ENCODE data around the gene ZNF214. TPM values are rescaled to one million over a fixed set of nuclear protein-coding genes. Genes with fewer than 3 reads are reported as not detected.

ZNF214 gene
- polyA plus RNA-seq, 3 donors, result not detected

DNA sequence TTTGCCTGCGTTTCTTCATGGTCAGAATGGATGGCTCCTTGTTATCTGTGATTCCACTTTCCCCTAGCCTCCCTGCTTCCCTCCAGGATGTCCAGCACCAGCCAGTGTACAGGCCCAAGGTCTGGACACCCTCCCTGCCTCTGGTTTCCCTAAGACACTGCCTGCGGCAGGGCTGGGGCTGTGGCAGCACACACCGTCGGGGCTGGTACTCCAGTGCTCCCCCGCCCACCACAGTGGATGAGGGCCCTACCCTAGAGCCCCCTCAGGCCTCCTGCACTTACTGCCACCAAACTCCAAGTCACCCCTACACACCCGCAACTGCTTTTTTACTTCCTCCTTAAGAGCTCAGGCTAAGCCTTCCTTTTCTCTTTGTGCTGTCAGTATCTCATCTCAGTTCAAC lies 28.9 kb downstream of the ZNF214 start:
- Histone ChIP-seq H3K9ac (ENCODE audit: insufficient read depth, low read length, poor library complexity, severe bottlenecking) (no peak overlapping the region), H3K27ac (ENCODE audit: low read depth in 1 of 2, low read length in 2 of 2) (no peak overlapping the region), H3K27me3 (ENCODE audit: control insufficient read depth in 2 of 2, insufficient read depth in 2 of 2, low read length in 2 of 2) (no peaks in the 10 kb centered on the region), H3K4me2 (replicated peaks; ENCODE audit: extremely low read depth, low read length, poor library complexity, severe bottlenecking) (no peak overlapping the region), H2AFZ (ENCODE audit: insufficient read depth, low read depth, low read length, poor library complexity, severe bottlenecking) (no peak overlapping the region), H3K9me3 (replicated peaks in 1 of 2; ENCODE audit: control insufficient read depth in 1 of 2, insufficient read depth in 1 of 2, low read length in 2 of 2) (no peaks in the 10 kb centered on the region), H3K36me3 (replicated peaks in 1 of 2; ENCODE audit: control insufficient read depth in 1 of 2, insufficient read depth in 2 of 2, low read length in 2 of 2) (no peaks in the 10 kb centered on the region), H3K79me2 (ENCODE audit: insufficient read depth, low read length) (no peaks in the 10 kb centered on the region), H3K4me3 (replicated peaks in 1 of 3; ENCODE audit: low read depth in 2 of 3, low read length in 3 of 3) (no peak overlapping the region), H4K20me1 (ENCODE audit: insufficient read depth, low read length) (no peaks in the 10 kb centered on the region), H3K4me1 (ENCODE audit: control insufficient read depth in 1 of 2, insufficient read depth in 2 of 2, low read length in 2 of 2) (no peaks in the 10 kb centered on the region)
- peaks cover 0 to 4% (median 1%) of the 10 kb centered on the region in 7 donors for H3K9me3 Mint-ChIP-seq
- intact Hi-C loops (cut with micrococcal nuclease), result no loop called here
- H3K4me3 Mint-ChIP-seq, result no peak overlapping the region
- TF ChIP-seq, protein P1, sequence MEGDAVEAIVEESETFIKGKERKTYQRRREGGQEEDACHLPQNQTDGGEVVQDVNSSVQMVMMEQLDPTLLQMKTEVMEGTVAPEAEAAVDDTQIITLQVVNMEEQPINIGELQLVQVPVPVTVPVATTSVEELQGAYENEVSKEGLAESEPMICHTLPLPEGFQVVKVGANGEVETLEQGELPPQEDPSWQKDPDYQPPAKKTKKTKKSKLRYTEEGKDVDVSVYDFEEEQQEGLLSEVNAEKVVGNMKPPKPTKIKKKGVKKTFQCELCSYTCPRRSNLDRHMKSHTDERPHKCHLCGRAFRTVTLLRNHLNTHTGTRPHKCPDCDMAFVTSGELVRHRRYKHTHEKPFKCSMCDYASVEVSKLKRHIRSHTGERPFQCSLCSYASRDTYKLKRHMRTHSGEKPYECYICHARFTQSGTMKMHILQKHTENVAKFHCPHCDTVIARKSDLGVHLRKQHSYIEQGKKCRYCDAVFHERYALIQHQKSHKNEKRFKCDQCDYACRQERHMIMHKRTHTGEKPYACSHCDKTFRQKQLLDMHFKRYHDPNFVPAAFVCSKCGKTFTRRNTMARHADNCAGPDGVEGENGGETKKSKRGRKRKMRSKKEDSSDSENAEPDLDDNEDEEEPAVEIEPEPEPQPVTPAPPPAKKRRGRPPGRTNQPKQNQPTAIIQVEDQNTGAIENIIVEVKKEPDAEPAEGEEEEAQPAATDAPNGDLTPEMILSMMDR (IDR thresholded peaks at IDR 0.05), result no peak
- H3K27me3 Mint-ChIP-seq (ENCODE audit: low read depth in 3 of 3), result peaks cover 0 to 2% (median 0%) of the 10 kb centered on the region in 3 donors
- DNase-seq, result no peak
- 75% methylated on average over 5 of the region's 6 CpGs for WGBS (ENCODE audit: insufficient coverage)
- no peak overlapping the region for H3K27ac Mint-ChIP-seq
- H3K36me3 Mint-ChIP-seq, result no peaks in the 10 kb centered on the region
- H3K4me1 Mint-ChIP-seq, result no peaks in the 10 kb centered on the region

DNA sequence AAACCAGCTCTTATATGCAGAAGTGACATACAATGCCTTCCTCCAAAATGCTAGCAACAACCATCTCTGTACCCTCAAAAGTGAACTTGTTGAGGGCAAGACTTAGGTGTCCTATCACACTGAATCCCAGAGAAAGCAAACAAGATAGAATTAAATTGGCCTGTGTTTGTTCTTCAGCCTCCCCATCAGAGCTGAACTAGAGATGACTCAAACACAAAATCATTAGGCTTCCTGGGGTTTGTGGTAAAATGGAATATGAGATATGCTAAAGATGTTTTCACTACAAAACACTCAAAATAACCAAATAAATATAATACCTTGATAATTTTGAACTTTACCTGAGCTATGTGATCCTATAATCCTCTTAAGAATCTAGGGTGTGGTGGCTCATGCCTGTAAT lies 31.6 kb downstream of the ZNF214 start:
- Mint-ChIP-seq H3K9me3 (peaks cover 2 to 5% (median 4%) of the 10 kb centered on the region in 7 donors), H3K36me3 (no peaks in the 10 kb centered on the region), H3K27ac (no peak overlapping the region), H3K4me1 (no peaks in the 10 kb centered on the region), H3K4me3 (no peak overlapping the region), H3K27me3 (ENCODE audit: low read depth in 3 of 3) (peaks cover 0 to 2% (median 0%) of the 10 kb centered on the region in 3 donors)
- H3K27me3 ChIP-seq (ENCODE audit: control insufficient read depth in 2 of 2, insufficient read depth in 2 of 2, low read length in 2 of 2), result no peaks in the 10 kb centered on the region
- H3K27ac ChIP-seq (ENCODE audit: low read depth in 1 of 2, low read length in 2 of 2), result no peak overlapping the region
- intact Hi-C loops (cut with micrococcal nuclease), result no loop called here
- H3K4me1 ChIP-seq (ENCODE audit: control insufficient read depth in 1 of 2, insufficient read depth in 2 of 2, low read length in 2 of 2), result no peaks in the 10 kb centered on the region
- TF ChIP-seq, protein P1 (IDR thresholded peaks at IDR 0.05), result no peak
- no peak overlapping the region for H3K4me2 ChIP-seq (replicated peaks; ENCODE audit: extremely low read depth, low read length, poor library complexity, severe bottlenecking)
- H4K20me1 ChIP-seq (ENCODE audit: insufficient read depth, low read length), result no peaks in the 10 kb centered on the region
- H3K9me3 ChIP-seq (replicated peaks in 1 of 2; ENCODE audit: control insufficient read depth in 1 of 2, insufficient read depth in 1 of 2, low read length in 2 of 2), result no peaks in the 10 kb centered on the region
- H3K79me2 ChIP-seq (ENCODE audit: insufficient read depth, low read length), result no peaks in the 10 kb centered on the region
- DNase-seq, result no peak
- H2AFZ ChIP-seq (ENCODE audit: insufficient read depth, low read depth, low read length, poor library complexity, severe bottlenecking), result no peak overlapping the region
- no peak overlapping the region for H3K9ac ChIP-seq (ENCODE audit: insufficient read depth, low read length, poor library complexity, severe bottlenecking)
- no peaks in the 10 kb centered on the region for H3K36me3 ChIP-seq (replicated peaks in 1 of 2; ENCODE audit: control insufficient read depth in 1 of 2, insufficient read depth in 2 of 2, low read length in 2 of 2)
- no peak overlapping the region for H3K4me3 ChIP-seq (replicated peaks in 1 of 3; ENCODE audit: low read depth in 2 of 3, low read length in 3 of 3)
